Mucosa of stomach (tissue), 1 donor: ENCODE results near the gene HUNK.

Experiments used
- H3K27me3 ChIP-seq: one replicate; pipeline ENCODE4 v1.7.0; 2013; ENCODE audit warnings: mild to moderate bottlenecking, low read length; ENCODE audit not compliant: control insufficient read depth, insufficient read depth
- H3K36me3 ChIP-seq: one replicate; pipeline ENCODE4 v1.7.0; 2013; ENCODE audit warnings: low read length; ENCODE audit not compliant: control insufficient read depth, insufficient read depth
- H3K4me1 ChIP-seq: one replicate; pipeline ENCODE4 v1.7.0; 2013; ENCODE audit warnings: mild to moderate bottlenecking, low read length; ENCODE audit not compliant: control insufficient read depth, insufficient read depth
- H3K4me3 ChIP-seq: one replicate; pipeline ENCODE4 v1.7.0; 2013; ENCODE audit warnings: low read length
- H3K9ac ChIP-seq: one replicate; pipeline ENCODE4 v1.7.0; 2013; ENCODE audit warnings: mild to moderate bottlenecking, low read length, moderate library complexity
- H3K9me3 ChIP-seq: one replicate; pipeline ENCODE4 v1.7.0; 2013; ENCODE audit warnings: mild to moderate bottlenecking, low read length, moderate library complexity; ENCODE audit not compliant: control insufficient read depth
- donor health status: Pancreatic carcinoma.

The HUNK gene

GRCh38 chr21:31887391-31887841, 14.6 kb downstream of the HUNK start:
- Histone ChIP-seq H3K4me3 (no peak overlapping the region), H3K27me3 (no peaks in the 10 kb centered on the region), H3K9me3 (no peaks in the 10 kb centered on the region), H3K9ac (no peak overlapping the region), H3K4me1 (no peaks in the 10 kb centered on the region), H3K36me3 (no peaks in the 10 kb centered on the region)

- Histone ChIP-seq H3K27me3 (no peaks in the 10 kb centered on the region), H3K36me3 (no peaks in the 10 kb centered on the region), H3K9ac (no peak overlapping the region), H3K4me1 (no peaks in the 10 kb centered on the region), H3K9me3 (no peaks in the 10 kb centered on the region), H3K4me3 (no peak overlapping the region)
Observed at GRCh38 chr21:31888936-31889371, 16.1 kb downstream of the HUNK start.

- Histone ChIP-seq H3K9ac (no peak overlapping the region), H3K4me1 (no peaks in the 10 kb centered on the region), H3K4me3 (no peak overlapping the region), H3K27me3 (no peaks in the 10 kb centered on the region), H3K9me3 (no peaks in the 10 kb centered on the region), H3K36me3 (no peaks in the 10 kb centered on the region)
Observed at GRCh38 chr21:31889460-31889859, 16.6 kb downstream of the HUNK start.

- no peaks in the 10 kb centered on the region for H3K4me1 ChIP-seq
- H3K27me3 ChIP-seq: no peaks in the 10 kb centered on the region
- H3K4me3 ChIP-seq: no peak overlapping the region
- no peaks in the 10 kb centered on the region for H3K36me3 ChIP-seq
- no peaks in the 10 kb centered on the region for H3K9me3 ChIP-seq
- H3K9ac ChIP-seq: no peak overlapping the region
Observed at GRCh38 chr21:31892686-31893085, 19.9 kb downstream of the HUNK start.

- H3K9ac ChIP-seq: no peak overlapping the region
- H3K36me3 ChIP-seq: no peaks in the 10 kb centered on the region
- H3K4me1 ChIP-seq: peaks cover 5% of the 10 kb centered on the region
- no peak overlapping the region for H3K4me3 ChIP-seq
- no peaks in the 10 kb centered on the region for H3K9me3 ChIP-seq
- H3K27me3 ChIP-seq: no peaks in the 10 kb centered on the region
Observed at GRCh38 chr21:31893851-31894415, 21.1 kb downstream of the HUNK start.

GRCh38 chr21:31894457-31894856, 21.6 kb downstream of the HUNK start:
- Histone ChIP-seq H3K36me3 (no peaks in the 10 kb centered on the region), H3K4me1 (peaks cover 10% of the 10 kb centered on the region), H3K4me3 (no peak overlapping the region), H3K9ac (no peak overlapping the region), H3K27me3 (no peaks in the 10 kb centered on the region), H3K9me3 (no peaks in the 10 kb centered on the region)

GRCh38 chr21:31895077-31895835, 22.4 kb downstream of the HUNK start:
- H3K4me1 ChIP-seq: peaks cover 18% of the 10 kb centered on the region
- H3K9ac ChIP-seq: no peak overlapping the region
- no peaks in the 10 kb centered on the region for H3K36me3 ChIP-seq
- H3K9me3 ChIP-seq: no peaks in the 10 kb centered on the region
- H3K27me3 ChIP-seq: no peaks in the 10 kb centered on the region
- H3K4me3 ChIP-seq: no peak overlapping the region

GRCh38 chr21:31896019-31896418, 23.2 kb downstream of the HUNK start:
- no peaks in the 10 kb centered on the region for H3K36me3 ChIP-seq
- H3K4me1 ChIP-seq: peaks cover 25% of the 10 kb centered on the region
- H3K4me3 ChIP-seq: no peak overlapping the region
- no peak overlapping the region for H3K9ac ChIP-seq
- H3K27me3 ChIP-seq: no peaks in the 10 kb centered on the region
- no peaks in the 10 kb centered on the region for H3K9me3 ChIP-seq

- Histone ChIP-seq H3K4me3 (no peak overlapping the region), H3K4me1 (peaks cover 31% of the 10 kb centered on the region), H3K9me3 (no peaks in the 10 kb centered on the region), H3K9ac (no peak overlapping the region), H3K27me3 (no peaks in the 10 kb centered on the region), H3K36me3 (no peaks in the 10 kb centered on the region)
Observed at GRCh38 chr21:31897311-31897710, 24.5 kb downstream of the HUNK start.

- H3K9ac ChIP-seq: no peak overlapping the region
Observed at GRCh38 chr21:31898933-31899630, 26.3 kb downstream of the HUNK start.

GRCh38 chr21:31900121-31900895, 27.5 kb downstream of the HUNK start:
- Histone ChIP-seq H3K36me3 (no peaks in the 10 kb centered on the region), H3K4me3 (no peak overlapping the region), H3K9ac (no peak overlapping the region)

More at GRCh38 chr21:31898933-31899630, 26.3 kb downstream of the HUNK start:
- Histone ChIP-seq H3K4me1 (peaks cover 31% of the 10 kb centered on the region), H3K27me3 (no peaks in the 10 kb centered on the region), H3K9me3 (no peaks in the 10 kb centered on the region), H3K36me3 (no peaks in the 10 kb centered on the region), H3K4me3 (no peak overlapping the region)

More at GRCh38 chr21:31900121-31900895, 27.5 kb downstream of the HUNK start:
- no peaks in the 10 kb centered on the region for H3K9me3 ChIP-seq
- H3K4me1 ChIP-seq: peaks cover 31% of the 10 kb centered on the region
- H3K27me3 ChIP-seq: no peaks in the 10 kb centered on the region
